OCI-LY3 (cell line): ENCODE measurements around the gene SLC2A6.

ENCODE experiments used
- CTCF ChIP-seq: fragments of 200-600, 300-600 bp; sonication (generic); IDR thresholded peaks from 2 replicates; pipeline ENCODE4 v1.5.1; 2014; ENCODE audit warnings: antibody characterized with exemption, low read length, low read depth
- EZH2phosphoT487 ChIP-seq: fragments of 200-600 bp; shearing (Covaris generic); IDR thresholded peaks from 2 replicates; pipeline ENCODE4 v1.6.1; 2018; ENCODE audit warnings: antibody characterized with exemption, mixed run types, low read depth

- TF ChIP-seq CTCF (no peak), EZH2phosphoT487 (no peak)
These were observed 21.0 kb upstream of the SLC2A6 start for GRCh38 chr9:133499892-133500270.
